ENCODE results near the gene PHF2. TPM values are rescaled to one million over a fixed set of nuclear protein-coding genes. Genes with fewer than 3 reads are reported as not detected.

PHF2 gene
- total and polyA plus RNA-seq, 2 of the 8 experiments (the other 6 are each of a cell fraction or from before 2014, with no cell fraction given), result 3.4 to 9.4 TPM

GRCh38 chr9:93663877-93664548 lies 87.6 kb downstream of the PHF2 start (continued):
- TF ChIP-seq GTF2F1 (IDR thresholded peaks at IDR 0.05; ENCODE audit: borderline replicate concordance, low read depth, low read length) (no peak), SP2 (IDR thresholded peaks at IDR 0.05; ENCODE audit: low read length) (no peak), ZNF274 (IDR thresholded peaks at IDR 0.05; ENCODE audit: borderline replicate concordance, extremely low read depth, low read length) (no peak), TBP (IDR thresholded peaks at IDR 0.05; ENCODE audit: low read depth, low read length) (no peak), ATF3 (IDR thresholded peaks at IDR 0.05; ENCODE audit: insufficient read depth, low read depth, low read length) (no peak), JUN (IDR thresholded peaks at IDR 0.05; ENCODE audit: low read depth, low read length) (no peak), POU5F1 (IDR thresholded peaks at IDR 0.05; ENCODE audit: low read depth, low read length) (no peak)

All from H1 (cell line).